ENCODE data around the gene PECR. TPM values are rescaled to one million over a fixed set of nuclear protein-coding genes. Genes with fewer than 3 reads are reported as not detected.

Gene PECR
- total and polyA plus RNA-seq, 4 donors: 31.8 to 152 (median 65.5) TPM

GRCh38 chr2:216051350-216051749 is 30.3 kb downstream of the PECR start:
- H3K27me3 ChIP-seq (ENCODE audit: control insufficient read depth in 4 of 4, insufficient read depth in 4 of 4, low read length in 3 of 4): no peaks in the 10 kb centered on the region
- H3K9ac ChIP-seq (ENCODE audit: low read depth in 1 of 2, low read length in 2 of 2): no peak overlapping the region
- no peak for TF ChIP-seq FOXA2 (IDR thresholded peaks at IDR 0.05)
- no peak for TF ChIP-seq JUND (IDR thresholded peaks at IDR 0.05)
- no peak for TF ChIP-seq ATF3 (IDR thresholded peaks at IDR 0.05)
- no peak for TF ChIP-seq RAD21 (IDR thresholded peaks at IDR 0.05)
- no peak for TF ChIP-seq YY1 (IDR thresholded peaks at IDR 0.05)
- TF ChIP-seq MAX (IDR thresholded peaks at IDR 0.05): no peak
- no peak for TF ChIP-seq RXRA (IDR thresholded peaks at IDR 0.05)
- no peak for TF ChIP-seq FOXA1 (IDR thresholded peaks at IDR 0.05)
- TF ChIP-seq SP1 (IDR thresholded peaks at IDR 0.05): no peak
- TF ChIP-seq GABPA (IDR thresholded peaks at IDR 0.05 in 1 of 2, conservative IDR thresholded peaks at IDR 0.05 in 1 of 2): no peak
- TF ChIP-seq HNF4A (conservative IDR thresholded peaks at IDR 0.05): no peak
- TF ChIP-seq HNF4G (IDR thresholded peaks at IDR 0.05): no peak
- TF ChIP-seq NR2F2 (IDR thresholded peaks at IDR 0.05): no peak
- no peak for TF ChIP-seq CTCF (IDR thresholded peaks at IDR 0.05; ENCODE audit: low read depth, low read length, missing input control)
- TF ChIP-seq ZBTB33 (IDR thresholded peaks at IDR 0.05): no peak
- TF ChIP-seq REST (IDR thresholded peaks at IDR 0.05): no peak
- TF ChIP-seq TAF1 (conservative IDR thresholded peaks at IDR 0.05): no peak
- TF ChIP-seq EGR1 (IDR thresholded peaks at IDR 0.05; ENCODE audit: low read depth in 2 of 2): no peak
- no peaks in the 10 kb centered on the region for H3K9me3 ChIP-seq (ENCODE audit: control insufficient read depth in 4 of 4, low read length in 3 of 4)
- H3K4me3 ChIP-seq (ENCODE audit: low read depth in 1 of 3, low read length in 3 of 3): no peak overlapping the region
- no peaks in the 10 kb centered on the region for H3K4me1 ChIP-seq (ENCODE audit: control insufficient read depth in 4 of 4, insufficient read depth in 4 of 4, low read length in 3 of 4)
- WGBS: 91% methylated on average over 3 of the region's 3 CpGs
- no peak for DNase-seq (ENCODE audit: low spot score)
- no peak overlapping the region for H3K27ac ChIP-seq (ENCODE audit: low read depth in 1 of 2, low read length in 2 of 2)
- H3K36me3 ChIP-seq (ENCODE audit: control insufficient read depth in 4 of 4, insufficient read depth in 3 of 4, low read depth in 1 of 4, low read length in 3 of 4): peaks cover 2 to 38% (median 23%) of the 10 kb centered on the region in 4 donors

Measured in liver (tissue), 9 donors.